Fibroblast of skin of right quadriceps (primary cell): Measurements from ENCODE around the gene WDR38.

Experiments
- DNase-seq: peaks from one replicate; pipeline ENCODE4 v3.0.0-alpha.2; 2013

The WDR38 gene

GRCh38 chr9:124886461-124886860, 33.2 kb downstream of the WDR38 start:
- DNase-seq = no peak

DNA sequence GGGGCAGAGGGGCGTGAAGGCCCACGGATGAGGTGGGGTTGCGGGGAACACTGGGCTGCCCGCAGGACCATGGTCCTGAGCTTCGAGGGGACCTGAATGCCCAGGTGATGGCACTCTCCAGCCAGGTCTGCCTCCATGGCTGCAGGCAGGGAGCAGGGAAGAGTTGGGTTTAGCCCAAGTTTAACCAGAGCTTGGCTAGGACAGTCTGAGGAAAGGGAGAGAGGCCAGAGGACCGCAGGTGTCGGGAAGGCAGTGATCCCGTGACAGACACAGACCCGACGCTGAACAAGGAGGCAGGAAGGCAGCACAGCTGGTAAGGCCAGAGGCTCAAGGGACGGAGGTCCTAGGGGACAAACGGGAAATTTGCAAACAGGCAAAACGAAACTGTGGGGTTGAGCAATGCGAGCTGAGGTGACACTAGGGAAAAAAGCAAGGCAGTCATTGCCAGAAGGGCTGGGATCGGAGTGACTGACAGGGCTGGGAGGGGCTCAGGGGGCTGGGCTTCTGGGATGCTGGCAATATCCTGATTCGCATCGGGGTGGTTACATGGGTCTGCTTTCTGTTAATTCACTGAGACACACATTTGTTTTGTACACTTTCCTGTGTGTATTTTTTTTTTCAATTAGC, 33.7 kb downstream of the WDR38 start:
- no peak for DNase-seq

GRCh38 chr9:124887832-124888231, 34.6 kb downstream of the WDR38 start:
- DNase-seq = no peak

GRCh38 chr9:124889006-124889405, 35.7 kb downstream of the WDR38 start:
- DNase-seq = no peak

- no peak for DNase-seq
These were observed 36.9 kb downstream of the WDR38 start for GRCh38 chr9:124890179-124890578.

DNA sequence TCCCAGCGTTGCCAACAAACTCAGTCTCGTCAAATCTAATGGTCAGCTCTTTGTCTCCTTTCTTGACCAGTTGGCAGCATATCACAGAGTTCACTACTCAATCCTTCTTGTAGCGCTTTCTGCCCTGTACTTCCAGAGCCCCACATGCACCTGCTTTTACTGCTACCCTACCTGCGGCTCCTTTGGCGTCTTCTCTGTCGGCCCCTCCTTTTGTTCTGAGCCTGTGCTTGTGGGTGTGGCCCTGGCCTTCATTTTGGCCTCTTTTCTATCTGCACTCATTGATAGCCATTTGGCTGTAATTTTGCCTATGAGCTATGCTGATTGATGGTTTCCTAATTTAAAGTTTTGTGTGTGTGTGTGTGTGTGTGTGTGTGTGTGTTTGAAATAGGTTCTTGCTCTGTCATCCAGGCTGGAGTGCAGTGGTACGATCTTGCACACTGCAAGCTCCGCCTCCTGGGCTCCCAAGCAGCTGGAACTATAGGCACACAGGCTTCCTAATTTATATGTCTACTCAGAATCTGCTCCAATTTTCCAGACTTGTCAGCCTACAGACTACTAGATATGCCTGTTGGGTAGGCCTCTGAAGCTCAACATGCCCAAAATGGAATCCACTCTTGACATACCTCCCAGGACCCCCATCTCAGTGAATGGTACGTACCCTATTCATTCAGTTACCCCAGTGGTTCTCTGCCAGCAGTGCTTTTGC, 40.9 kb downstream of the WDR38 start:
- no peak for DNase-seq

DNA sequence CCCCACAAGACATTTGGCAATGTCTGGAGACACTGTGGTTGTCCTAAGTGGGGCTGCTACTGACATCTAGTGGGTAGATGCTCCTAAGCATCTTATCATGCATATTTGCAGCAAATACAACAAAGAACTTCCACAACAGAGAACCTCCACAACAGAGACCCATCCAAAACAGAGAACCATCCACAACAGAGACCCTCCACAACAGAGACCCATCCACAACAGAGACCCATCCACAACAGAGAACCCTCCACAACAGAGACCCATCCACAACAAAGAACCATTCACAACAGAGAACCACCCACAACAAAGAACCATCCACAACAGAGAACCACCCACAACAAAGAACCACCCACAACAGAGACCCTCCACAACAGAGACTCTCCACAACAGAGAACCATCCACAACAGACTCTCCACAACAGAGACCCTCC, 41.5 kb downstream of the WDR38 start:
- peak; percentile 42 for DNase-seq

DNA sequence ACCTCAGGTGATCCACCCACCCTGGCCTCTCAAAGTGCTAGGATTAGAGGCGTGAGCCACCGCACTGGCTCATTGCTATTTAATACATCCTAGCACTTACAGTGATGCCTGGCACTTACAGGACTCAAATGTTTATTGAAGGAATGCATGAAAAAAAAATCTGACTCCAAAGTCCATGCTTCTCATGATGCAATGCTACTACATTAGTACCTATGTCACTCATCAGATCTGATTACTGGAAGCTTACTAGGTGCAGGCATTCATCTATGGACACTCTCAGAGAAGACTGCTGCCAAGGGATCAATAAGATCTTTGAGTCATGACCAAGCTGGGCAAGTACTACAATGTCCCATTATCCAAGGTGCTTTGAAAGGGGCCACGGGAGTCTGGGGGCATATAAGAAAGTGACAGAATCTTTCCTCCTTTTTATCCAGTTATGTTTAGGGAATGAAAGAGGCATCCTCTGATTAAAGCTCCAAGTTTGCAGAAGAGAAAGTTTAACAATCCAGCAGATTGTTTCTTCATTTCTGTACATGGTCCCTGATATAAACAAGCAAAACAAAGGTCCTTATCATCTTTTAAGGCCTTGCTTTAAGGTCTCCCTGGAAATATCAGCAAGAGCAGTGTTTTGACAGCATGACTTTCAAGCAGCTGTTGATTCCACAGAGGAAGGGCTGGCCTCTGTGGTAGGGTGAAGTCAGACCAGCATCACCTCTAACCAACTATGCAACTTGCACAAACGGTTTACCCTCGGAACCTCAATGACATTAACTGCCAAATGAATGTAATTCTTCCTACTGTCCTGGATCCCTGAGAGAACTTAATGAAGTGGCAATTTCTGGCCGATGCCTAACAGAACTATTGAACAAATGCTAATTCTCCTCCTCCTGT, 44.6 kb downstream of the WDR38 start:
- DNase-seq = no peak

DNA sequence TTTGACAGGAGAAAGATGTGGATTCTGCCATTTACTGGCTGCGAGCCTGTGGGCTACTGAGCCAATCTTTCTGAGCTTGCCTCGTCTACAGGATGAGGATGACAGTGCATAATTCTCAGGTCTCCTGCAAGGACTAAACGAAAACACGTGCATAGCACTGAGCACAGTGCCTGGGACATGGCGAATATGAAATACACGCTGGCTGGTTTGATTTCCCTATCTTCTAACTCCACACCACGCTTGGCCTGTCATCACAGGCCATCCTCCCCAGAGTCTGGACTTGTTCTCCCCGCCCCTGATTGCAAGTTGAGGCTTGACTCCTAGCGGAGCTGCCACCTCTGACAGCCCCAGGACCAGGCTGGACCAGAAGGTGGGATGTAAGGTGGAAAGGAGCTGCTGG, 46.6 kb downstream of the WDR38 start:
- no peak for DNase-seq

DNA sequence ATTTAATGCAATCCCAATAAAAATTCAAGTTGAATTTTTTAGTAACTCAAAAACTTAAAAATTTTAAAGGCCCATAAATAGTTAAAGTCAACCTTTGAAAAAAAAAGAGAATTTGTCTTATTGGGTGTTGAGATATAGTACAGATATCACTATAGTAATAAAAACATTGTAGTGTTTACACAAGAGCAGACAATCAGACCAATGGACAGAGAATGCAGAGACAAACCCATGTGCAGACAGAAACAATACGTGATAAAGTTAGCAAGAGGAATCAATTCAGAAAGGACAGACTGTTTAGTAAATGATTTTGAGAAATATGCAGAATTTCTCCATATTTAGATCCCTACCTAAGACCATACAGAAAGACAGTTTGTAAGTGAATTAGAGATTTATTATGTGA, 53.7 kb downstream of the WDR38 start:
- DNase-seq = no peak
